ENCODE data around the gene VWA1. TPM values are rescaled to one million over a fixed set of nuclear protein-coding genes. Genes with fewer than 3 reads are reported as not detected.

VWA1 gene
- polyA plus RNA-seq, 1 of the 3 experiments (the other 2 are of a cell fraction): 7.4 TPM

DNA sequence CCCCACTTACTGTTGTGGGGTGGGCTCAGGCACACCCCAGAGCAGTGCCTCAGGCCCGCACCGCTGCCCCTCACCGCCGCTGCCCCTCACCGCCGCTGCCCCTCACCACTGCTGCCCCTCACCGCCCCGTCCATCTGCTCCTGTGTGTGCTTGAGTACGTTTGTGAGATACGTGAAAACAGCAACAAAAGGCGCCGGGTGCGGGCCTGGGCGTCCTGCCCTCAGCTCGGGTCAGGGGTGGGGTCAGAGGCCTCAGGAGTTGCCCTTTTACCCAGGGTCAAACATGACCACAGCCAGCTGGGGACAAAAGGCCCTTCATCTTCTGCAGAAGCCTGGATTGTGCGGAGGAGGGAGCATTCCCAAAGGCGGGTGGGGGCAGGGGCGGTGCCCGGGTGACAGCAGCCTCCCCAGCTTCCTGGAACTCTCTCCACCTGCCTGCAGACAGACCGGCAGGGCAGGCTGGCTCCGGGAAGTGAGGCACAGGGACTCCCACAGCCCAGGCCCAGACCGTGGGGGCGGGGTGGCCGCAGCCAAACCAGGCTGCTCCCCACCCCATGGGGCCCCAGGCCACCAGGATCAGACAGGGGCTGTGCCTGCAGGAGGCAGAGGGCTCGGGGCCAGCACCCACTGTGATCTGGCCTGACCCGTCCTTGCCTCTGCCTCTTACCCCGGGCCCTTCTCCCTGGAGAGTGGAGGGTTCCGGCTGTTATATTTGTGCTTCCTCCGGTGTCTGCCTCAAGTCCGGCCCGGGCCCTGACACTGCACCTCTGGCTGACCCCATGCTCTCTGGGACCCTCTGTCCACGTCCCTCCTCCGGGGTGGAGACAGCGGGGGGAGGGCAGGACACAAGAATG lies 2.3 kb upstream of the VWA1 start (continued):
- TF ChIP-seq, protein P1, sequence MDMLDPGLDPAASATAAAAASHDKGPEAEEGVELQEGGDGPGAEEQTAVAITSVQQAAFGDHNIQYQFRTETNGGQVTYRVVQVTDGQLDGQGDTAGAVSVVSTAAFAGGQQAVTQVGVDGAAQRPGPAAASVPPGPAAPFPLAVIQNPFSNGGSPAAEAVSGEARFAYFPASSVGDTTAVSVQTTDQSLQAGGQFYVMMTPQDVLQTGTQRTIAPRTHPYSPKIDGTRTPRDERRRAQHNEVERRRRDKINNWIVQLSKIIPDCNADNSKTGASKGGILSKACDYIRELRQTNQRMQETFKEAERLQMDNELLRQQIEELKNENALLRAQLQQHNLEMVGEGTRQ (IDR thresholded peaks at IDR 0.05; ENCODE audit: borderline replicate concordance, low read depth, low read length): no peak
- TF ChIP-seq JUND (IDR thresholded peaks at IDR 0.05) (no peak), TCF12 (IDR thresholded peaks at IDR 0.05) (no peak)
- TF ChIP-seq, protein P2, sequence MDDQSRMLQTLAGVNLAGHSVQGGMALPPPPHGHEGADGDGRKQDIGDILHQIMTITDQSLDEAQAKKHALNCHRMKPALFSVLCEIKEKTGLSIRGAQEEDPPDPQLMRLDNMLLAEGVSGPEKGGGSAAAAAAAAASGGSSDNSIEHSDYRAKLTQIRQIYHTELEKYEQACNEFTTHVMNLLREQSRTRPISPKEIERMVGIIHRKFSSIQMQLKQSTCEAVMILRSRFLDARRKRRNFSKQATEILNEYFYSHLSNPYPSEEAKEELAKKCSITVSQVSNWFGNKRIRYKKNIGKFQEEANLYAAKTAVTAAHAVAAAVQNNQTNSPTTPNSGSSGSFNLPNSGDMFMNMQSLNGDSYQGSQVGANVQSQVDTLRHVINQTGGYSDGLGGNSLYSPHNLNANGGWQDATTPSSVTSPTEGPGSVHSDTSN (IDR thresholded peaks at IDR 0.05): no peak

DNA sequence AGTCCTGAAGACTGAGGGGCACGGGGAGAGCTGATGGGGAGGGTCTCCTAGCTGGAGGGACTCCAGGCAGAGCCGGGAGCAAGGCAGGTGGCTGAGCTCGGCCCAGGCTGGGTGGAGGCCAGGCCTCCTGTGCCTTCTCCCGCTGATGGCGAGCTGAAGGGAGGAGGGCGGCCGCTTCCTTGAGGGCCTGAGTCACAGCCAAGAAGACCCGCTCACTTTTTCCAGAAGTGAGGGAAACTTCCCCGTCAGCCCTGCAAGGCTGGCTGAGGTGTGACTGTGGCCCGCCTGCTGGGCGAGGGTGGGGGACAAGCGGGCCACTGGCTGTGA lies 1.7 kb upstream of the VWA1 start:
- DNase-seq: peak; percentile 31
- POLR2A ChIA-PET: interaction anchor here (0.6 to 1.3 kb wide), 2 partner anchors 26 to 54 kb away, joined by 3 read pairs; partner anchors contain the start of gene MRPL20
- CTCF ChIA-PET: interaction anchor here (1.2 kb wide), 1 partner anchor 59 kb away, joined by 3 read pairs; the partner anchor contains the start of gene AURKAIP1

More for the DNA sequence above, 1.7 kb upstream of the VWA1 start:
- Histone ChIP-seq H3K9ac (no peak overlapping the region), H2AFZ (ENCODE audit: low read depth) (no peak overlapping the region), H3K9me3 (no peaks in the 10 kb centered on the region), H3K79me2 (ENCODE audit: insufficient read depth) (no peaks in the 10 kb centered on the region), H3K9me2 (no peaks in the 10 kb centered on the region), H3K4me1 (ENCODE audit: control insufficient read depth in 1 of 2, insufficient read depth in 2 of 2, low read depth in 1 of 2, low read length in 1 of 2) (peaks cover 0 to 28% of the 10 kb centered on the region in 2 experiments; a peak in 1 of 4 replicates), H4K20me1 (ENCODE audit: insufficient read depth) (no peaks in the 10 kb centered on the region), H3K27me3 (ENCODE audit: insufficient read depth) (no peaks in the 10 kb centered on the region), H3K27ac (ENCODE audit: low read depth in 2 of 2, low read length in 1 of 2) (no peak overlapping the region), H3K4me3 (ENCODE audit: low read depth in 2 of 2, low read length in 1 of 2) (no peak overlapping the region), H3F3A (replicated peaks; ENCODE audit: insufficient read depth) (no peaks in the 10 kb centered on the region), H3K36me3 (replicated peaks in 1 of 2; ENCODE audit: control insufficient read depth in 1 of 2, insufficient read depth in 2 of 2, low read length in 1 of 2) (no peaks in the 10 kb centered on the region), H3K4me2 (no peak overlapping the region)
- TF ChIP-seq MEF2A (IDR thresholded peaks at IDR 0.05; ENCODE audit: borderline replicate concordance, low read depth) (no peak), FOXM1 (IDR thresholded peaks at IDR 0.05; ENCODE audit: low read depth) (no peak), NRF1 (IDR thresholded peaks at IDR 0.05; ENCODE audit: low read depth, low read length) (no peak), SIN3A (IDR thresholded peaks at IDR 0.05; ENCODE audit: borderline replicate concordance, low read depth, low read length) (no peak), GATA2 (CRISPR knock-in tag; IDR thresholded peaks at IDR 0.05) (no peak), RCOR1 (IDR thresholded peaks at IDR 0.05; ENCODE audit: low read length) (no peak), FOXJ3 (CRISPR knock-in tag; IDR thresholded peaks at IDR 0.05) (no peak)
- TF ChIP-seq, protein P3, sequence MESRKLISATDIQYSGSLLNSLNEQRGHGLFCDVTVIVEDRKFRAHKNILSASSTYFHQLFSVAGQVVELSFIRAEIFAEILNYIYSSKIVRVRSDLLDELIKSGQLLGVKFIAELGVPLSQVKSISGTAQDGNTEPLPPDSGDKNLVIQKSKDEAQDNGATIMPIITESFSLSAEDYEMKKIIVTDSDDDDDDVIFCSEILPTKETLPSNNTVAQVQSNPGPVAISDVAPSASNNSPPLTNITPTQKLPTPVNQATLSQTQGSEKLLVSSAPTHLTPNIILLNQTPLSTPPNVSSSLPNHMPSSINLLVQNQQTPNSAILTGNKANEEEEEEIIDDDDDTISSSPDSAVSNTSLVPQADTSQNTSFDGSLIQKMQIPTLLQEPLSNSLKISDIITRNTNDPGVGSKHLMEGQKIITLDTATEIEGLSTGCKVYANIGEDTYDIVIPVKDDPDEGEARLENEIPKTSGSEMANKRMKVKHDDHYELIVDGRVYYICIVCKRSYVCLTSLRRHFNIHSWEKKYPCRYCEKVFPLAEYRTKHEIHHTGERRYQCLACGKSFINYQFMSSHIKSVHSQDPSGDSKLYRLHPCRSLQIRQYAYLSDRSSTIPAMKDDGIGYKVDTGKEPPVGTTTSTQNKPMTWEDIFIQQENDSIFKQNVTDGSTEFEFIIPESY (IDR thresholded peaks at IDR 0.05; ENCODE audit: borderline replicate concordance, low read depth): no peak
- TF ChIP-seq, protein P1 (IDR thresholded peaks at IDR 0.05; ENCODE audit: borderline replicate concordance, low read depth, low read length): no peak
- TF ChIP-seq, protein P4, sequence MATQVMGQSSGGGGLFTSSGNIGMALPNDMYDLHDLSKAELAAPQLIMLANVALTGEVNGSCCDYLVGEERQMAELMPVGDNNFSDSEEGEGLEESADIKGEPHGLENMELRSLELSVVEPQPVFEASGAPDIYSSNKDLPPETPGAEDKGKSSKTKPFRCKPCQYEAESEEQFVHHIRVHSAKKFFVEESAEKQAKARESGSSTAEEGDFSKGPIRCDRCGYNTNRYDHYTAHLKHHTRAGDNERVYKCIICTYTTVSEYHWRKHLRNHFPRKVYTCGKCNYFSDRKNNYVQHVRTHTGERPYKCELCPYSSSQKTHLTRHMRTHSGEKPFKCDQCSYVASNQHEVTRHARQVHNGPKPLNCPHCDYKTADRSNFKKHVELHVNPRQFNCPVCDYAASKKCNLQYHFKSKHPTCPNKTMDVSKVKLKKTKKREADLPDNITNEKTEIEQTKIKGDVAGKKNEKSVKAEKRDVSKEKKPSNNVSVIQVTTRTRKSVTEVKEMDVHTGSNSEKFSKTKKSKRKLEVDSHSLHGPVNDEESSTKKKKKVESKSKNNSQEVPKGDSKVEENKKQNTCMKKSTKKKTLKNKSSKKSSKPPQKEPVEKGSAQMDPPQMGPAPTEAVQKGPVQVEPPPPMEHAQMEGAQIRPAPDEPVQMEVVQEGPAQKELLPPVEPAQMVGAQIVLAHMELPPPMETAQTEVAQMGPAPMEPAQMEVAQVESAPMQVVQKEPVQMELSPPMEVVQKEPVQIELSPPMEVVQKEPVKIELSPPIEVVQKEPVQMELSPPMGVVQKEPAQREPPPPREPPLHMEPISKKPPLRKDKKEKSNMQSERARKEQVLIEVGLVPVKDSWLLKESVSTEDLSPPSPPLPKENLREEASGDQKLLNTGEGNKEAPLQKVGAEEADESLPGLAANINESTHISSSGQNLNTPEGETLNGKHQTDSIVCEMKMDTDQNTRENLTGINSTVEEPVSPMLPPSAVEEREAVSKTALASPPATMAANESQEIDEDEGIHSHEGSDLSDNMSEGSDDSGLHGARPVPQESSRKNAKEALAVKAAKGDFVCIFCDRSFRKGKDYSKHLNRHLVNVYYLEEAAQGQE (IDR thresholded peaks at IDR 0.05; ENCODE audit: low read depth, low read length): no peak
- TF ChIP-seq, protein P5, sequence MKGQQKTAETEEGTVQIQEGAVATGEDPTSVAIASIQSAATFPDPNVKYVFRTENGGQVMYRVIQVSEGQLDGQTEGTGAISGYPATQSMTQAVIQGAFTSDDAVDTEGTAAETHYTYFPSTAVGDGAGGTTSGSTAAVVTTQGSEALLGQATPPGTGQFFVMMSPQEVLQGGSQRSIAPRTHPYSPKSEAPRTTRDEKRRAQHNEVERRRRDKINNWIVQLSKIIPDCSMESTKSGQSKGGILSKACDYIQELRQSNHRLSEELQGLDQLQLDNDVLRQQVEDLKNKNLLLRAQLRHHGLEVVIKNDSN (IDR thresholded peaks at IDR 0.05; ENCODE audit: borderline replicate concordance, low read depth): no peak
- 60% methylated on average over 1 of the region's 12 CpGs for WGBS (ENCODE audit: low lambda C conversion rate)
